Neuronal stem cell (in vitro differentiated cells): Measurements from ENCODE around the gene LSMEM2.

Source experiments
- DNase-seq: peaks from one replicate; pipeline ENCODE4 v3.0.0-alpha.2; 2013; ENCODE audit warnings: low spot score
- H2AFZ ChIP-seq: one replicate; pipeline ENCODE4 v1.6.1; 2013; ENCODE audit warnings: mild to moderate bottlenecking, low read length, inconsistent platforms
- H2AK5ac ChIP-seq: 2 replicates; pipeline ENCODE4 v1.6.1; 2013; ENCODE audit warnings: low read depth, mild to moderate bottlenecking, inconsistent platforms, low read length, moderate library complexity, mixed read lengths
- H2BK120ac ChIP-seq: 2 replicates; pipeline ENCODE4 v1.6.1; 2013; ENCODE audit warnings: low read depth, mild to moderate bottlenecking, inconsistent platforms, low read length, moderate library complexity, mixed read lengths
- H2BK12ac ChIP-seq: one replicate; pipeline ENCODE4 v1.6.1; 2013; ENCODE audit warnings: low read length, inconsistent platforms
- H2BK15ac ChIP-seq: 2 replicates; pipeline ENCODE4 v1.6.1; 2013; ENCODE audit warnings: mild to moderate bottlenecking, low read length, inconsistent platforms, mixed read lengths
- H2BK5ac ChIP-seq: one replicate; pipeline ENCODE4 v1.6.1; 2013; ENCODE audit warnings: inconsistent platforms, mild to moderate bottlenecking, low read length, moderate library complexity
- H3K14ac ChIP-seq: one replicate; pipeline ENCODE4 v1.6.1; 2013; ENCODE audit warnings: low read length, inconsistent platforms
- H3K18ac ChIP-seq: 2 replicates; pipeline ENCODE4 v1.6.1; 2013; ENCODE audit warnings: low read length, inconsistent platforms
- H3K23ac ChIP-seq: 2 replicates; pipeline ENCODE4 v1.6.1; 2013; ENCODE audit warnings: low read depth, mild to moderate bottlenecking, mixed read lengths, low read length, inconsistent platforms; ENCODE audit not compliant: poor library complexity
- H3K27ac ChIP-seq: replicated peaks from 3 replicates; pipeline ENCODE4 v1.5.1; 2013; ENCODE audit warnings: low read length, inconsistent platforms
- H3K27me3 ChIP-seq, 3 experiments: 2 replicates each; pipeline ENCODE4 v1.6.1; 2013; ENCODE audit warnings: low read length in 3 of 3, mild to moderate bottlenecking in 2 of 3, inconsistent platforms in 1 of 3, low read depth in 1 of 3, mixed read lengths in 1 of 3, moderate library complexity in 1 of 3; ENCODE audit not compliant: control insufficient read depth in 3 of 3, insufficient read depth in 3 of 3
- H3K36me3 ChIP-seq, 2 donors: replicated peaks in 1 of 2; 2 replicates each; pipeline ENCODE4 v1.6.1; 2013; ENCODE audit warnings: low read length in 2 of 2; ENCODE audit not compliant: control insufficient read depth in 2 of 2, insufficient read depth in 2 of 2
- H3K4ac ChIP-seq: 2 replicates; pipeline ENCODE4 v1.6.1; 2013; ENCODE audit warnings: inconsistent platforms, mild to moderate bottlenecking, low read length, moderate library complexity
- H3K4me1 ChIP-seq, 2 donors: 1 replicate in 1 of 2; 2 replicates in 1 of 2; pipeline ENCODE4 v1.6.1; 2013; ENCODE audit warnings: low read length in 2 of 2, low read depth in 1 of 2; ENCODE audit not compliant: control insufficient read depth in 2 of 2, insufficient read depth in 1 of 2
- H3K4me2 ChIP-seq: one replicate; pipeline ENCODE4 v1.6.1; 2013; ENCODE audit warnings: mild to moderate bottlenecking, low read length, inconsistent platforms; ENCODE audit not compliant: insufficient read depth, poor library complexity, severe bottlenecking
- H3K4me3 ChIP-seq, 2 donors: 2 replicates each; pipeline ENCODE4 v1.5.1; 2013; ENCODE audit warnings: low read length in 2 of 2, mild to moderate bottlenecking in 2 of 2, inconsistent platforms in 1 of 2, moderate library complexity in 1 of 2
- H3K79me1 ChIP-seq: one replicate; pipeline ENCODE4 v1.6.1; 2013; ENCODE audit warnings: low read depth, mild to moderate bottlenecking, inconsistent platforms, low read length, moderate library complexity
- H3K9ac ChIP-seq: one replicate; pipeline ENCODE4 v1.6.1; 2013; ENCODE audit warnings: mild to moderate bottlenecking, low read depth, low read length, inconsistent platforms; ENCODE audit not compliant: poor library complexity
- H3K9me3 ChIP-seq, 2 donors: replicated peaks in 1 of 2; 2 replicates each; pipeline versions ENCODE3 to v1.6.1; 2013; ENCODE audit warnings: low read length in 2 of 2, mild to moderate bottlenecking in 2 of 2, inconsistent platforms in 1 of 2, low read depth in 1 of 2, mixed read lengths in 1 of 2, moderate library complexity in 1 of 2; ENCODE audit not compliant: control insufficient read depth in 2 of 2, insufficient read depth in 1 of 2
- H4K8ac ChIP-seq: one replicate; pipeline ENCODE4 v1.6.1; 2013; ENCODE audit warnings: low read depth, mild to moderate bottlenecking, inconsistent platforms, low read length, moderate library complexity
- H4K91ac ChIP-seq: one replicate; pipeline ENCODE4 v1.6.1; 2013; ENCODE audit warnings: low read length, low read depth, mild to moderate bottlenecking, inconsistent platforms; ENCODE audit not compliant: poor library complexity
- WGBS, 2 donors: extraction: QIAGEN DNeasy Blood & Tissue Kit; methylation state at CpG; one replicate each; pipeline ENCODE4 v1.1.7; 2013; ENCODE audit warnings: missing lambda C conversion rate in 2 of 2, mixed read lengths in 1 of 2; ENCODE audit not compliant: insufficient read length in 2 of 2, insufficient replicate concordance in 1 of 2; ENCODE audit errors: extremely low coverage in 2 of 2; 5-methylcytosine and 5-hydroxymethylcytosine counted together

Gene LSMEM2

GRCh38 chr3:50325497-50326181, 46.8 kb downstream of the LSMEM2 start:
- Histone ChIP-seq H3K4ac (no peak overlapping the region), H3K14ac (no peak overlapping the region), H2AFZ (no peak overlapping the region), H2BK120ac (no peak overlapping the region), H3K4me3 (no peak overlapping the region), H3K36me3 (peaks cover 24 to 46% of the 10 kb centered on the region in 2 donors), H2BK15ac (no peak overlapping the region), H3K4me2 (no peak overlapping the region), H3K27ac (no peak overlapping the region), H2AK5ac (no peak overlapping the region), H3K23ac (no peak overlapping the region), H4K8ac (no peak overlapping the region), H3K79me1 (peaks cover 10% of the 10 kb centered on the region), H3K27me3 (no peaks in the 10 kb centered on the region), H3K18ac (no peak overlapping the region), H2BK5ac (no peak overlapping the region), H3K9me3 (no peaks in the 10 kb centered on the region), H2BK12ac (no peak overlapping the region), H4K91ac (no peak overlapping the region), H3K4me1 (peaks cover 20 to 21% of the 10 kb centered on the region in 2 donors), H3K9ac (no peak overlapping the region)
- no peak for DNase-seq
- no CpG with 5 or more reads among the region's 11 CpGs for WGBS, 2 donors

- no peak overlapping the region for H2AFZ ChIP-seq
- no CpG with 5 or more reads among the region's 8 CpGs for WGBS, 2 donors
- H4K91ac ChIP-seq: no peak overlapping the region
- H3K9me3 ChIP-seq: no peaks in the 10 kb centered on the region
- peaks cover 29 to 51% of the 10 kb centered on the region in 2 donors for H3K36me3 ChIP-seq
- no peak overlapping the region for H3K4me3 ChIP-seq
- DNase-seq: no peak
- no peak overlapping the region for H2BK120ac ChIP-seq
- no peak overlapping the region for H3K4ac ChIP-seq
- no peak overlapping the region for H2AK5ac ChIP-seq
- H4K8ac ChIP-seq: no peak overlapping the region
- H3K4me1 ChIP-seq: peaks cover 20% of the 10 kb centered on the region in 2 donors
- no peak overlapping the region for H2BK5ac ChIP-seq
- no peak overlapping the region for H2BK15ac ChIP-seq
- no peak overlapping the region for H3K4me2 ChIP-seq
- no peak overlapping the region for H3K27ac ChIP-seq
- H3K79me1 ChIP-seq: peaks cover 10% of the 10 kb centered on the region
- H3K9ac ChIP-seq: no peak overlapping the region
- no peak overlapping the region for H2BK12ac ChIP-seq
- no peak overlapping the region for H3K14ac ChIP-seq
- no peaks in the 10 kb centered on the region for H3K27me3 ChIP-seq
- no peak overlapping the region for H3K18ac ChIP-seq
- H3K23ac ChIP-seq: no peak overlapping the region
These were observed 47.3 kb downstream of the LSMEM2 start for GRCh38 chr3:50326182-50326541.

- Histone ChIP-seq H3K27me3 (no peaks in the 10 kb centered on the region), H2AK5ac (no peak overlapping the region), H2BK120ac (no peak overlapping the region), H3K18ac (no peak overlapping the region), H3K23ac (no peak overlapping the region), H2BK5ac (peak overlapping the region; percentile 26), H3K4me1 (peaks cover 17% of the 10 kb centered on the region in 2 donors), H2AFZ (no peak overlapping the region), H3K27ac (no peak overlapping the region), H3K4me3 (peak overlapping the region; percentile 74 to 98), H3K4ac (no peak overlapping the region), H3K79me1 (peaks cover 10% of the 10 kb centered on the region), H3K9ac (no peak overlapping the region), H4K8ac (no peak overlapping the region), H4K91ac (no peak overlapping the region), H2BK12ac (no peak overlapping the region), H3K14ac (no peak overlapping the region), H3K9me3 (no peaks in the 10 kb centered on the region), H2BK15ac (no peak overlapping the region), H3K36me3 (peaks cover 39 to 61% of the 10 kb centered on the region in 2 donors), H3K4me2 (peak overlapping the region; percentile 94)
- no peak for DNase-seq
- no CpG with 5 or more reads among the region's 4 CpGs for WGBS, 2 donors
These were observed 48.2 kb downstream of the LSMEM2 start for GRCh38 chr3:50327129-50327528.

GRCh38 chr3:50327943-50328691, 49.2 kb downstream of the LSMEM2 start, which contains the start of gene TUSC2:
TUSC2 (minus strand) TSS chr3:50328223; CDS start chr3:50328099, 124 bp downstream.
- Histone ChIP-seq H2BK120ac (no peak within 1 kb of the TSS), H2AK5ac (peak within 1 kb of the TSS; percentile 67), H2BK15ac (no peak within 1 kb of the TSS), H3K18ac (peak within 1 kb of the TSS; percentile 73), H3K4me3 (peak within 1 kb of the TSS; percentile 74 to 98), H3K4me2 (peak within 1 kb of the TSS; percentile 94), H3K9ac (peak within 1 kb of the TSS; percentile 96), H3K79me1 (peaks cover 11% of the 10 kb centered on the region), H2AFZ (peak within 1 kb of the TSS; percentile 74), H3K14ac (no peak within 1 kb of the TSS), H3K4ac (peak within 1 kb of the TSS; percentile 53), H4K91ac (no peak within 1 kb of the TSS), H3K9me3 (no peaks in the 10 kb centered on the region), H3K36me3 (peaks cover 43 to 69% of the 10 kb centered on the region in 2 donors), H2BK12ac (no peak within 1 kb of the TSS), H3K27ac (peak within 1 kb of the TSS; percentile 27), H3K23ac (peak within 1 kb of the TSS; percentile 62), H3K27me3 (no peaks in the 10 kb centered on the region), H2BK5ac (peak within 1 kb of the TSS; percentile 26), H3K4me1 (peaks cover 8 to 12% of the 10 kb centered on the region in 2 donors), H4K8ac (no peak within 1 kb of the TSS)
- no CpG with 5 or more reads among the region's 55 CpGs for WGBS, 2 donors
- peak; percentile 93 for DNase-seq
